GM18873 (cell line): Measurements from ENCODE around the gene PHACTR3.

Source experiments
- ATAC-seq: cut with Tn5 transposase; IDR thresholded peaks from one replicate; pipeline ENCODE4 v1.9.1; 2021; ENCODE audit warnings: mild to moderate bottlenecking, moderate library complexity, moderate number of reproducible peaks; ENCODE audit not compliant: unreplicated experiment, low FRiP score

PHACTR3 gene

DNA sequence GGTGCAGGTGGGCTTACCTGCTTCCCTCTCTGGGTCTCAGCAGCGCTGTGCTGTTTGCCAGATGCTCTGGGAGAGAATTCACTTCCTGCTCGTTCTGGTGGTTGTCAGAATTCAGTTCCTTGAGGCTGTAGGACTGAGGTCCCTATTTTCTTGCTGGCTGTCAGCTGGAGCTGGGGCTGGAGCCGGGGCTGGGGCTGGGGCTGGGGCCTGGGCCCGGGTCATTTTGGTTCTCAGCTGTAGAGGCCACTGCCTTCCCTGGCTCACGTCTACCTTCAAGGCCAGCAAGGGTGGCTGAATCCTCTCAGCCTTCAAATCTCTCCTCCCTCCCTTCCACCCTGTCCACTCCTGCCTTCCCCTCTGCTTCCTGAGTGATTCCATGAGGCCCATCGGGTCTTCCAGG is 16.8 kb upstream of the PHACTR3 start:
- no peak for ATAC-seq

DNA sequence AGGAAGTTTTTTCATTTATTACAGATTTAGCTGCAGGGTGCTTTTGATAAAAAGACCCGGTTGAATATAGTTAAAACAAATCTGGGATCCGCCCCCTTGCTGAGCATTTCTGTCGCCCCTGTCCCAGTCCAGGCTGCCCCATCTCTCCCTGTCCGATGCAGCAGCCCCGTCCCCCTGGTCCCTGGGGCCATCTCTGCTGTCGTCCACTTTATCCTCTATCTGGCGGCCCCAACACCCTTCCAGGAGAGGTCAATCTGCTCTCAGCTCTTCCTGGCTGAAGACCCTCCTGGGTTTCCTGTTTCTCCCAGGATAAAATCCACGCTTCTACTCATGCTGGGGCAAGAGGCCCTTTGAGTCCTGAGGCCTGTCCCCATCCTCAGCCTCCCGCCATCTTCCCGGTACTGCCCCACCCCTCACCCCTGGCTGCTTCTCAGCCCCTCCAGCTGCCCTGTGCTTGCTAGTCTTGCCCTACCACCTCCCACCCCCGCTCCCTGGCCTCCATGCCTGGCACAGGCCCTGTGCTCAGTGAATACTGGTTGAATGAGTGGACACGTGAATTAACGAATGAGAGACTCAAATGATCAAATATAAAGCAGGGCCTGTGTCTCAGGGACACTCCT is 16.0 kb upstream of the PHACTR3 start:
- no peak for ATAC-seq

DNA sequence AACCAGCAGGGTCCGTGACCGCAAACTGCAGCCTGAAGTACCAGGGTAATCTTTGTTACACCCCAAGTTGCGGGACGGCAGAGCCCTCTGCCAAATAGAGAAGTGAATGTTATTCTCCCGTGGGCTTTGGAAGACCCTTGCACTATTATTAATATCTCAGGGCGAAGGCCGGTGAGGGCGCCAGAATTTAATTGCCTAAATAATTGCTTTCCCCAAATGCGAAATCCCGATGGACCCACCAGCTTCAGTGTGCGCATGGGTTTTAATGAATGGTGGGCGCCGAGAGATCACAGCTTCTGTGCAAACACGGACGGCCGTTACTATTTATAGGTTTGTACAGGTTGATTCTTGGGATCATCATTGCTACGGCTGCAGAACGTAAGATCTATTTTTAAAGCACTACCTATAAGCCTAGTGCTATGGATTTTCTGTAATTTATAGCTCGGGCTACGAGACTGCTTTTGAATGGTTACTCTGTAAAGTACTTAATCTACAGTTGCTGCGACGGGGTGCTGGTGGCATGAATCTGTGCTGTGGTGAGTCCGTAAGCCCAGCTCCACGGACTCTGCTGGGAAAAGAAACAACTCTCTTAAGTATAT is 15.2 kb upstream of the PHACTR3 start:
- ATAC-seq, result no peak

DNA sequence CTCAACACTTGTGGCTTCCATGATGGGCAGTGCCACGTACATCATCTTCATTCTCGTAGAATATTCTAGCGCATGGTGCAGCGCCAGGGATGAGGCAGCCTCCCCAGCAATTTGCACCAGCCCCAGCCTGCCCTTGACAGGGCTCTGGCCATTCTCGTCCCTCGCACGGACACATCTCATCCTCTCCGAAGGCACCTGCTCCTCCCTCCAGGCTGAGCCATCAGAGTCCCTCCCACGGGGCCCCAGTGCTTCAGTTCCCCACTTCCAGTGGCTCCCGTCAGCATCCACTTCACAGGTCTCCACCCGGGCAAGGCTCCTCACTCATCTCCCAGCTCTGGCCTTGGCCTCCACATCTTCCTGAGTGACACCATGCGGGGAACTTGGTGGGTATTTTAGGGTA is 13.3 kb upstream of the PHACTR3 start:
- no peak for ATAC-seq

DNA sequence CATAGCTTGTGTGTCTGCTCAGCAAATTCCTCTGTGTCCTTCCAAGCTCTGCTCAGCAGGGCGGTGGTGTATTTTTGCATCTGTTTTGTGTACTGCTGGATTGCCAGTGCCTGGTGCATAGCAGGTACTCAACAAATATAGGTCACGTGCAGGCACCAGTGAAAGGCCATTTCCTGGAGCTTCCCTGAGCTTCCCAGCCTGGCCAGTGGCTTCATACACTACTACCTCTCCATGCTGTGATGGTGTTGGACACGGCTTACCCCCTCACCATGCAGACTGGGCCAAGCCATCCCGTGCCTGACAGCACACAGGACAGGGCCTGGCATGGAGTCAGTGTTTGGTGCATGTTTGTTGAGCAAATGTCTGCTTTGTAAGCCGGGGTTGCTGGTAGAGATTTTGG is 7.7 kb upstream of the PHACTR3 start:
- no peak for ATAC-seq

DNA sequence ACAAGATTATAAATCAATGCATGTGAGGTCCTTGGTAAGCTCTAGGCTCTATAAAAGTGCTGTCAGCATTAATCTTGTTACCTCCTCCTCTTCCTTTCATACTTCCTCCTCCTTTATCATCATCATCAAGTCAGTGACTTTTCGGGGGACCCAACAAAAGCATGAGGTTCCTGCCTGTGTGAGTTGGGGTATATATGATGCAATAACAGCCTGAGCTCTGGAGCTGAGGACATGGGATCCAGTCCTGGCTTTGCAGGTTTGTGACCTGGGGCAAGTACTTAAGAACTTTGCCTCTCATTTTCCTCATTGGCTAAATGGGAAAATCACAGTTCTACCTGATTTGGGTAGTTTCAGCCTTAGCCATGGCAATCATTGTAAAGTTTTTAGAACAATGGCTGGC is 7.1 kb upstream of the PHACTR3 start:
- no peak for ATAC-seq

DNA sequence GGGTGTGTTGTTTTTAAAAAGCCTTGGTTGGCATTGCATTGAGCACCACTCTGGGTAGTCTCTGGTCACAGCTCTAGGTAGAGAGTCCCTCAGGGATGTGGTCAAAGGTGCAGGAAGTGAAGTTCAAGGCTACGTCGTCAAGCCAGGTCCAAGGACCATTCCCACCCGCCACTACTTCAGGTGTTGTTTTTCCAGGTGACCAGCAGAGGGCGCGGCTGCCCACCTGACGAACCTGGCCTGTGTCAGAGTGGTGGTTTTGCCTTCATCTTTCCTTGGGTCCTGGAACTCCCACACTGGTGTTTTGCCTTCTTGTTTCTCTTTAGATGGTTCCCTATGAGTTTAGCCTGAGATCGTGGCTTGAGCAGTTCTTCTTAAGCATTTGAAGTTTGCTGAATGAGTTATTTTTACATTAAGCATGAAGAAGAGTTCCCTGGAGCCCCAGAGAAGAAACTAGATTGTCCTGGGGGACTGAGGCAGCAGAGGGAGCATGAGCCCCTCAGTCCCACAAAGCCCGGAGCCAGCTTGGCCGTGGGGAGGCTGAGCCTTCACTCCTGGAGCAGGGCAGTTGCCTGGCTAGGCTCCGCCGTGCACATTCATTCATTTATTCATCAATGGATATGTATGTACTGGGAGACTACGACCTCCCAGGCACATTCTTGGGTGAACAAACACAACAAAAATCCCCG is 5.6 kb upstream of the PHACTR3 start:
- ATAC-seq, result no peak

DNA sequence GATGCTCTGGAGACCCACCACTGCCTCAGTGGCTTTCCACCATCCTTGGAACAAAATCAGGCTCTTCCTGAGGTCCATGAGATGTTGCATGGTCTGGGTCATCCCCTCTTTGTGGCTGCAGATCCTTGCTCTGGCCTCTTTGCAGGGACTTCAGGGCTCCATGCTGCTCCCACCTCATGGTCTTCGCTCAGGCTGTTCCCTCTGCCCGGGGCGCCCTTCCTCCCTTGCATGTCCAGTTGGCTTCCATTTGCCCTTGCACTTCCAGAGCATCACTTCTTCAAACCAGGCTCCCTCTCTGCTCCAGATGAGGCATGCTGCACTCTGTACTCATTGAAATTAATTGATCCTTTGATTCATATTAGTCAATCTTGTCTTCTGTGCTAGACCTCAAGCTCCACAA is 4.4 kb upstream of the PHACTR3 start:
- no peak for ATAC-seq

DNA sequence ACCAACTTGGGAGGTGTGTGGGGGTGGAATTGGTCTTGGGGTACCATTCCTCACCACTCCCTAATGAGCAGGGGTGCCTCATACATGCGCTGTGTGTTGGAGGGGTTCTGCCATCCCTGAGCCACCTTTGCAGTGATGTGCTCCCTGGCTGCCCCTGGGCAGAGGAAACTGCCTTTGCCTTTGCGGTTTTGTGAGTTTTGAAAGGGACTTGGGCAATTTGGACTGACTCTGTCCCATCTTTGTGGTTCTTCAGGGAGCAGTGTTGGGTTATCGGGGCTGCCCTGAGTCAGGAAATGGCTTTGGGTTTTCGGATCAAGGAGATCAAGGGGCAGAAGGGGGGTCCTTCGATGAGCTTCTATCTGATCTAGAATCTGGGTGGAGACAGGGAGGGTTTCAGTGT is 3.9 kb upstream of the PHACTR3 start:
- no peak for ATAC-seq

DNA sequence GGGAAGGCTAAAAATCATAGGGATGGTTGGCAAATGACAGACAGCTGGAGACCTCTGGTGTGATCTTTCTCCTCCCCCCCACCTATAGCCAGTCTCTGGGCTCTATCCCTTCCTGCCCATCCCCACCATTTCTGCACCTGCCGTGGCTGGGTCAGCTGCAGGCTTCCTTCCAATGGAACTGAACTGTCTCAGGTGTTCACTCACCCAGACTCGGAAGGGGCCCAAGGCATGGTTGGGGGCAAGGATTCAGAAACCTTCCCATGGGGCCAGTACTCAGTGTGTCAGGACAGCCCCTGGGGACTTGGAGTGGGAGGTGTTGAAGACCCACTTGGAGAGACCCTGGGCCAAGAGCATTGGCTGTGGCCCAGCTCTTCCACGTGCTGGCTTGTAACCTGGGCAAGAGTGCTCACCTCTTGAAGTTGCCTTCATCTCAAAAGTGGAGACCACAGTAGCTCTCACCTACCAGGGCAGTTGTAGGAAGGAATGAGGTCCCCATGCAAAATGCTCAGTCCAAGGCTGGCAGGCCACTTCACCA is 1.7 kb upstream of the PHACTR3 start:
- ATAC-seq, result no peak

DNA sequence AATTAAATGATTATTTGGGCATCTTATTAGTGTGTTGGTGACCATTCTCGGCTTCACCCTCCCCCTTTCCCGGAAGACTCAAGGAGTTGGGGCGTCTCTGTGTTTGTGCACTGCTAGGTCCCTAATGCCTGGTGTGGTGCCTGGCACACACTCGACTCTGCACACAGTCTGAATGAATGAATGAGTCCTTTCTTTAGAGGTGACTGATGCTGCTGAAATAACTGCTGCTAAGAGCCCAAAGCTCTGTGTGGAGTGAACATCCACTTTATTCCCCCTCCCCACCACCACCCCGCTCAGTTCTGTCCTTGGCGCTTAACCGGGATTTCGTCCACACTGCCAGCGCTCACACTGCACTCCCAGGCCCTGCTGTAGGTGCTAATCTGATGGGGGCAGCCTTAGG is 1.2 kb upstream of the PHACTR3 start:
- ATAC-seq, result no peak

DNA sequence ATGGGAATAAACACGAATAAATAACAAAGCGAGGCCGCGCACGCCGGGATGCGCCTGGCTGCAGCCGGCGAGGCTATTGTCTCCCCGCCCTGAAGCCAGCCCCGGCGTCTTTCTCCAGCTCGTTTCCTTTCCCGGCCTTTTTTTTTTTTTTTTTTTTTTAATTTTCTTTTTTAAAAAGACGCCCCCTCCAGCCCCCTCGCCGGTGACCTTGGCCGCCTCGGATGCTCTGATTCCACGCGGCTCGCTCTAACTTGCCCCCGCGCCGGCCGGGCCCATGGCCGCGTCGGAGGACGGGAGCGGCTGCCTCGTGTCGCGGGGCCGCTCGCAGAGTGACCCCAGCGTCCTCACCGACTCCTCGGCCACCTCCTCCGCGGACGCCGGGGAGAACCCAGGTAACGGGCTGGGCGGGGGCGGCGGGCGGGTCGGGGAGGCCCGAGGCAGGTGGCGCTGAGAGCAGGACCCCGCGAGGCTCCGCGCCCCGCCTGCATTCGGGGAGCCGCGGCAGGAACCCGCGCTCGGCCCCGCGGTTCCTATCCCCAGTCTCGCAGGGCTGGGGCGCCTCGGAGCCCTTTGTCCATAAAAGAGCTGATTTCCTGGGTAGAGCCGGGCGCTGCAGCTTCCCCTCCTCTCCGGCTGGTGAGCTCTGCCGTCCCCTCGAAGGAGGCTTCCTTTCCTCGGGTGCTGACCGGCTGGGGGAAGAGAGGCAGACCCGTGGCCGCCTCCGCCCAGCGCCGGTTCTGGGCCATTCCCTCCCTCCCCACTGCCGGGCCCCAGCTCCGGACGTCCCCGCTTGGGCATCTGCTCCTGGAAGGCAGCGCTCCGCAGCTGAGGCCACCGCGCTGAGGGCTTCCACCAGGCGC is 631 bp downstream of the PHACTR3 start:
- ATAC-seq, result no peak

DNA sequence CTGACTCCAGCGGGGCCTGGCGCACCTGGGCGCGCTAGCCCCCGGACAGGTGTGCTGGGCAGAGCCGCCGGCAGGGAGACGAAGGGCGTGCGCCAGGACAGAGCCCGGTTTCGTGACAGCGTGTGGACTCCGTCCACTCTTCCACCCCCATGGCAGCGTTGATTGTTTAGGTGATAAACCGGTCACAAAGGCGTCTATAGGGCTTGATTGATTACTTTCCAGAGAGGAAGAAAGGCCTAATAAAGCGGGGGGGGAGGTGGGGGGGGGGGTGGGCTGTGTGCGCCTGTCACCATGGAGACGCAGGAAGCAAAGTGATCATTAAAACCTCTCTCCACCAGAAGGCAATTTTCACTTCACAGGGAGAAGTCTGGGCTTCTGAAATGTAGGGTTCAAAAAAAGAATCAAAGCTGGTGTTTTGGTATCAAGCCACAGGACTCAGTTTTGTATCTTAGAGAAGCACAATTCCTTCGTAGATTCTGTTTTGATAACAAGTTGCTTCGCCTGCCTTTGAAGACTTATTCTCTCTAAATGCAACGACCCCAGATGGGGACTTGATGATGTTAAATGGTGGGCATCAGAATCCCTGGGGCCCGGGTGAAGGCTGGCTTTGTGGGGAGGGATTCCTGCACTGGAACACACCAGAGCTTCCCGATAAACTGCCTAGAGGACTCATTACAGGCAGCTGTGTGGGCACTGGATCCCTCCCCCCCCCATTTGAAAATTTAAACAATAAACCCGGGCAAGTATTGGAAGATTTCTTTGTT is 1.4 kb downstream of the PHACTR3 start:
- ATAC-seq, result no peak

DNA sequence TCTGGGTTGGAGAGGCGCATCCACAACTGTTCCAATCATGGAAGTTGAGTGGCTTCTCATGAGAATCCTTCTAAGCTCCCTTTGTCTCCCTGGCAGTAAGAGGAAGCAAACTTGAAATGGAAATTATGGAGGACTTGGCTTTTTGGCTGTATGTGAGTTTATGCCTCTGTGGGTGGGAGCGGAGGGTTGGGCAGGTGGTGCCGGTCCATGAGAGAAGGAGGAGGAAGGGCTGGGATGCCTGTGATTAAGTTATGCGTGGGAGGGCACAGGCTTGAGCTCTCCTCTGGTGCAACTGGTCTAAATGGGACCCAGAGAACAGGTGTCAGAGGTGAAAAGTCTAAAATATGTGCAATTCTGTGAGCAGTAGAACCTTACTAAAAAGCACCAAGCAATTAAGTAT is 2.2 kb downstream of the PHACTR3 start:
- no peak for ATAC-seq

DNA sequence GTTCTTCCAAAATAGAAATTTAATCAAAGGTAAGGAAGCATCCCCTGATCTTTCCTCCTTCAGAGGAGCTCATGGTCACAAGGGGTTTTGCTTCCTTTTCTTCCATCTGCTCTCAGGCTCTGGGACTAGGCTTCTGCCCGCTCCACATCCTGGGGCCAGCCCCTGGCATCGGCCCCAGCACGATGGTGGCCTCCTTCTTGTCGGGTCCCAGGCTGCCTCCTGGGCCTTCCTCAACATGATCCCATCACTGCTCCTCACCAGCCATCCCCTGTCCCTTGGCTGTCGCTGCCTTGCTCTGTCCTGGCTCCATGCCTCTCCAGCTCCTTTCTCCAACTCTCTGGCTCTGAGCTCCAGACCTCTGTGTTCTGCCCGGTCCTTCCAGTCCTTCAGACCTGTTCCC is 4.1 kb downstream of the PHACTR3 start:
- ATAC-seq, result no peak

DNA sequence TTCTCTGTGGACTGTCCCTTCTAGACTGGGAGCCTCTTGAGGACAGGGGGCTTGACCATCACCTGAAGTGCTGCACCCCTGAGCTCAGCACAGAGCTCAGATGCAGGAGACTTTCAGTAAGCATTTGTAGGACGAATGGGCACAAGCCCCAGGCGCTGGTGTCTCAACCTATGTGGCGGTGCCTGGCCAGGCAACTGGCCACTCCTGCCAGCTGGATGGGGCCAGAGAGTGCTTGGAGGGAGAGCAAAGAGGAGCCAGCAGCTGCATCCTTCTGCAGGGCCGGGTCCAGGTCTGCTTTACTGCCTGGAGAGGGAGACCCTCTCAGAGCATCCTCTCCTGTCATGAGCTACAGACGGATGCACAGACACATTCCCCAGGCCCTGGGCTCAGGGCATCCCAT is 4.5 kb downstream of the PHACTR3 start:
- ATAC-seq, result no peak

DNA sequence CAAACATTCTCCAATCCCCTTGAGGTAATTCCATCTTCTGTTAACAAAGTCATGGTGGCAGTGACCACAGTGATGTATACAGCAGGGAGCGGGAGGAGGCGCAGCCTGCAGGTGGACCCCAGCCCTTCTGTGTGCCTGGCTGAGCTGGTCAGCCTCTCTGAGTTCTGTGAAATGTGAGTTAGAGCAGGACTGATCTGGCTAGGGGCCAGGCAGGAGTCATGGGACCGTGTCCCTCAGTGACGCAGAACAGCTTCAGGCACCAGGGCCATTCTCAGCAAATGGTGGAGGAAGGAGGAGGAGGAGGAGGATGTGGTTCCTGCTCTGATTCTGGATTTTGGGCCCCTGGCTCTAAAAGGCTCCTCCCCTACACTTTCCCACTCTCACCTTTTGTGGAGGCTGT is 6.9 kb downstream of the PHACTR3 start:
- no peak for ATAC-seq

DNA sequence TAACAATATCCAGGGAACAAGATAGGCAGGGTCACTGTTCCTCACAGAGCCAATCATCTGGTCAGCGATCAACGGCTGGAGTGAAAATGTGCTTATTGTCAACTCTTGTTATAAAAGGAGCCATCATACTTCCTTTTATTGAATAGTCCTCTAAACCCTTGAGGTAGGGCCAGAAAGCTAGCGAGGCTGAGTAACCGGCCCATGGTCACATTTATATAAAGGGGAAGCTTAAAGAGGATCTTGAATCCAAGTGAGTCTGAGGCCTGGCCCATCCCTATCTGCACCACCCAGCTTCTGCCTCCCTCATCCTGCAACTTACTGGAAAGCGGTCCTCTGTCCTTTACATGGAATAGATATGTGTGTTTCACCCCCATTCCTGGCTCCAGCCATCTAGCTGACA is 9.5 kb downstream of the PHACTR3 start:
- no peak for ATAC-seq

DNA sequence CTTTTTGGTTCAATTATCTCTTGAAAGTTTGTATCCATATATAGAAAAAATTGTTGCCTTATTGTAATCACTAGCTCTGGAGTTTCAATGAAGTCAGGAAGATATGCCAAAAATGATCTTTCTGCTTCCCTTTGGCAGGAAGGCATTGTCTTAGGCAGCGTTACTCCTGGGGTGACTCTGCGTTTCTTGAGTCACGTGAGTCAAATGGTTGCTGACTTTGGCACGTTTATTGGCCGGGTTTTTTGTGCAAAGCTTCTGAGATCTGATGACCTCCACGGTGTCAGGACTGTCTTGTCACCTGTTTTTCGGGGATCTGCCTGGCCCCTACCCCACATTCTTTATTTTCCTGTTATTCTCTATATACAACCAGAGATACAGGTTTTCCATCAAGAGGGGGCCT is 10.4 kb downstream of the PHACTR3 start:
- no peak for ATAC-seq

DNA sequence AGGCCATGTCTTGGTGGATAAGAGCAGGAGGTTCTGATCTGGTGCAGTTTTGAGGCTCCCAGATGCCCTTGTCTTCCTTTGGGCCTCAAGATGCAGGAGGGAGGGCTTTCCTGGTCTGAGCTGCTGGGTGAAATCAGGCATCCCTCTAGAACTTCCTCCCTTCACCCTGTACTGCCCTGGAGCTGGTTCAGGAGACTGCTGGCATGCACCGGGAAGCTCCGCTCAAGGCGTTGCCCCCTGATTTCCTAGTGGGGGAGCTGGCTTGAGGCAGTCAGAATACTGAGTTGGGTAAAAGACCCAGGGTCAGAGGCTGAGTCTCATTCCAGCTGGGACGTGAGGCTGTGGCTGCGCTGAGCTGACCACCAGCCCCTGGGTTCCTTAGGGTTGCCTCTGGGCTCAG is 12.0 kb downstream of the PHACTR3 start:
- ATAC-seq, result no peak
